K562 (cell line): Measurements from ENCODE around the gene DIP2B. TPM values are rescaled to one million over a fixed set of nuclear protein-coding genes. Genes with fewer than 3 reads are reported as not detected.

ENCODE experiments used
- MED1 ChIP-seq: sonication (generic); formaldehyde crosslinking; IDR thresholded peaks from 2 replicates; pipeline ENCODE4 v1.8.1; 2023; ENCODE audit warnings: missing genetic modification reagents, borderline replicate concordance
- NR2F6 ChIP-seq: fragments of 450-650 bp; formaldehyde crosslinking; IDR thresholded peaks from 2 replicates; pipeline ENCODE4 v1.4.0; 2020; ENCODE audit warnings: mild to moderate bottlenecking
- TCF3 ChIP-seq: sonication (generic); formaldehyde crosslinking; IDR thresholded peaks from 2 replicates; pipeline ENCODE4 v1.4.0; 2020; ENCODE audit warnings: mild to moderate bottlenecking, missing genetic modification reagents
- TOE1 ChIP-seq, 2 experiments: fragments of 450-650 bp in 1 of 2; sonication (generic) in 1 of 2; formaldehyde crosslinking in 1 of 2; IDR thresholded peaks; 2 replicates each; pipeline versions ENCODE4 v1.7.1 to v1.8.0; 2016 to 2022; ENCODE audit warnings: borderline replicate concordance in 2 of 2, mild to moderate bottlenecking in 2 of 2, antibody characterized with exemption in 1 of 2, inconsistent platforms in 1 of 2, low read depth in 1 of 2, missing genetic modification reagents in 1 of 2, moderate library complexity in 1 of 2
- ZNF165 ChIP-seq: fragments of 250-450 bp; sonication (Bioruptor Pico); IDR thresholded peaks from 2 replicates; pipeline ENCODE4 v1.4.0; 2020; ENCODE audit warnings: borderline replicate concordance
- polyA plus RNA-seq, 8 experiments: library from polyadenylated mRNA; depleted of rRNA in 4 of 8; stranded (reverse) in 5 of 8; unstranded in 3 of 8; fragments of >200 nt; fragmentation: Nextera tagmentation in 2 of 8; fragmentation: Illumina TruSeq in 1 of 8; extraction: Ambion mirVana in 2 of 8; extraction: Trizol in 1 of 8; gene quantifications; 2 replicates each; pipeline versions ENCODE4 v1.2.1 to v1.2.3, GENCODE V29; 2011 to 2014; ENCODE audit warnings: inconsistent platforms in 1 of 8, missing spikeins in 1 of 8
- total RNA-seq, 7 experiments: library from RNA; depleted of rRNA in 6 of 7; stranded (reverse); fragments of >200 nt in 6 of 7; fragmentation: Illumina TruSeq in 2 of 7; extraction: Trizol in 2 of 7; gene quantifications; 2 replicates each; pipeline versions ENCODE4 v1.2.1 to v1.2.3, GENCODE V29; 2011 to 2021; ENCODE audit warnings: low replicate concordance in 1 of 7
- TF ChIP-seq, protein P1 (sequence below), 2 experiments: fragments of 450-650 bp; formaldehyde crosslinking in 1 of 2; IDR thresholded peaks; 2 replicates each; pipeline versions ENCODE4 v1.4.0 to v1.6.1; 2014 to 2020; ENCODE audit warnings: mild to moderate bottlenecking in 2 of 2, borderline replicate concordance in 1 of 2, low read depth in 1 of 2

DIP2B gene
- total and polyA plus RNA-seq, 9 of the 15 experiments (the other 6 are each of a cell fraction or from before 2014, with no cell fraction given): 4.6 to 26.1 (median 18.8) TPM

DNA sequence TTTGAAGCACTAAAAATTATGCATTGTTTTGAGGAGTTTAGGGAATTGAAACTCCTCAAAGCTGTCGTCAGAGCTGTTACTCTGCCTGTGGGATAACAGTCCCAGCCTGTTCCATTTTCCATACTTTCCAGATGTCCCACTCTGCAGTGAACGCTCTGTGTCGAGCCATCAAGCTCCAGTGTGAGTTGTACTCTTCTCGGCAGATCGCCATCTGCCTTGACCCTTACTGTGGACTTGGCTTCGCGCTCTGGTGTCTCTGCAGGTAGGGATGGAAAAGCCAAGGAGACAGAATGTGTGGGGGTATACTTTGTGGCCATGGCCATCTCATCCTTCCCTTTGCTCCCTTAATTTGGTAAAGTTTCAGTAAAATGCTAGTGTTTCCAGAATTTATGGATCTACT lies 223.6 kb downstream of the DIP2B start (continued):
- TF ChIP-seq, protein P1, sequence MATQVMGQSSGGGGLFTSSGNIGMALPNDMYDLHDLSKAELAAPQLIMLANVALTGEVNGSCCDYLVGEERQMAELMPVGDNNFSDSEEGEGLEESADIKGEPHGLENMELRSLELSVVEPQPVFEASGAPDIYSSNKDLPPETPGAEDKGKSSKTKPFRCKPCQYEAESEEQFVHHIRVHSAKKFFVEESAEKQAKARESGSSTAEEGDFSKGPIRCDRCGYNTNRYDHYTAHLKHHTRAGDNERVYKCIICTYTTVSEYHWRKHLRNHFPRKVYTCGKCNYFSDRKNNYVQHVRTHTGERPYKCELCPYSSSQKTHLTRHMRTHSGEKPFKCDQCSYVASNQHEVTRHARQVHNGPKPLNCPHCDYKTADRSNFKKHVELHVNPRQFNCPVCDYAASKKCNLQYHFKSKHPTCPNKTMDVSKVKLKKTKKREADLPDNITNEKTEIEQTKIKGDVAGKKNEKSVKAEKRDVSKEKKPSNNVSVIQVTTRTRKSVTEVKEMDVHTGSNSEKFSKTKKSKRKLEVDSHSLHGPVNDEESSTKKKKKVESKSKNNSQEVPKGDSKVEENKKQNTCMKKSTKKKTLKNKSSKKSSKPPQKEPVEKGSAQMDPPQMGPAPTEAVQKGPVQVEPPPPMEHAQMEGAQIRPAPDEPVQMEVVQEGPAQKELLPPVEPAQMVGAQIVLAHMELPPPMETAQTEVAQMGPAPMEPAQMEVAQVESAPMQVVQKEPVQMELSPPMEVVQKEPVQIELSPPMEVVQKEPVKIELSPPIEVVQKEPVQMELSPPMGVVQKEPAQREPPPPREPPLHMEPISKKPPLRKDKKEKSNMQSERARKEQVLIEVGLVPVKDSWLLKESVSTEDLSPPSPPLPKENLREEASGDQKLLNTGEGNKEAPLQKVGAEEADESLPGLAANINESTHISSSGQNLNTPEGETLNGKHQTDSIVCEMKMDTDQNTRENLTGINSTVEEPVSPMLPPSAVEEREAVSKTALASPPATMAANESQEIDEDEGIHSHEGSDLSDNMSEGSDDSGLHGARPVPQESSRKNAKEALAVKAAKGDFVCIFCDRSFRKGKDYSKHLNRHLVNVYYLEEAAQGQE (IDR thresholded peaks at IDR 0.05; ENCODE audit: borderline replicate concordance): no peak
- TF ChIP-seq, protein P1 (CRISPR knock-in tag; IDR thresholded peaks at IDR 0.05; ENCODE audit: low read depth): no peak
- TF ChIP-seq TOE1 (IDR thresholded peaks at IDR 0.05; ENCODE audit: borderline replicate concordance): no peak
- no peak for TF ChIP-seq TOE1 (CRISPR knock-in tag; IDR thresholded peaks at IDR 0.05; ENCODE audit: borderline replicate concordance, low read depth)
- TF ChIP-seq TCF3: no peak
- TF ChIP-seq NR2F6 (CRISPR knock-in tag): no peak
- no peak for TF ChIP-seq MED1 (CRISPR knock-in tag)
- TF ChIP-seq ZNF165: no peak
